Measurements from ENCODE around the gene IDUA.
A peak's percentile ranks its signal among the peaks of the same experiment; 100 is the strongest.

Gene IDUA

DNA sequence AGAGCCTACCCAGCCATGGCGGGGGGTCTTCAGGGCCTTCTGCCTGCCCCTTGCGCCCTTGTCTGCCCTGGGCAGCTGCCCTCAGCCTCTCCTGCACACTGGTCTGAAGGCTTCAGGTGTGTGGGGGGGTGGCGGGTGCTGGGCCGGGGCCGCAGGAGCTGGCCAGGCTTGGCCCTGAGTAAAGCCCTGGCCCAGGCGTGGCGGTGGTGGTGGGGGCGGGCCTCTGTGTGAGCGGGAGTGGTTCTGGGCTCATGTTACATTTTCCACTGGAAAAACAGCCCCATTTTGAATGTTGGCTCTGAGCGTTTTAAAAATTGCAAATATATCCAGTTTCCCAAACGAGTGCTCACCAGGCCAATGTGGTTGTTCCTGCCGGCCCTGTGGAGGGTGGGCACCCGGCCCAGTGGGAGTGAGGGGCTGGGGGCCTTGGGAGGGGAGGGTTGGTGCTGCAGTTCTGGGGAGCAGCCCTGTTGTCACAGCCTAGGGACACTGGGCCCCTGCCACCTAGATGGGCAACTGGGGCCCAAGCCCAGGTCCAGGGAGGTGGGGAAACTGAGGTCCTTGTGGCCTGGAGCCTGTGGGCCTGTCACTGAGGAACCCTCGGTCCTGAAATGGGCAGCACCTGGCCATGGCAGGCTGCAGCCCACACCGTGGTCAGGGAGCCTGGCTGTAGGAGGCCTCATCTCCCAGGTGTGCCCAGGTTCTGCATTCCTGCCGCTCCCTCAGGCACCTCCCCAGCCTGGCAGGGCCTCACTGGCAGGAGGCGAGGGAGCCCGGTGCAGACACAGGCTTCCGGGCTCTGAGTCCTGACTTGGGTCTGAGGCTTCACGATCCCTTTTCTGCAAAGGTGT is 52.9 kb downstream of the IDUA start:
- H3K4me1 ChIP-seq (ENCODE audit: control insufficient read depth, insufficient read depth, low read depth, low read length) = peaks cover 73% of the 10 kb centered on the region
- peak overlapping the region; percentile 44 to 79 for H3K4ac ChIP-seq (ENCODE audit: low read depth in 1 of 2, low read length in 2 of 2)
- H2BK5ac ChIP-seq (ENCODE audit: low read depth, low read length, poor library complexity, severe bottlenecking) = no peak overlapping the region
- H3K79me1 ChIP-seq (replicated peaks; ENCODE audit: low read length, poor library complexity, severe bottlenecking) = no peaks in the 10 kb centered on the region
- H3K9ac ChIP-seq (ENCODE audit: low read length) = peak overlapping the region; percentile 51
- H3K36me3 ChIP-seq (ENCODE audit: control insufficient read depth in 1 of 2, insufficient read depth in 2 of 2, low read depth in 1 of 2, low read length in 2 of 2) = peaks cover 0 to 7% of the 10 kb centered on the region in 2 experiments
- H2AK5ac ChIP-seq (ENCODE audit: low read length, severe bottlenecking) = peak overlapping the region; percentile 84
- peak overlapping the region; percentile 92 for H4K91ac ChIP-seq (ENCODE audit: low read length)
- H2AFZ ChIP-seq (ENCODE audit: low read depth, low read length) = no peak overlapping the region
- H3K4me3 ChIP-seq (ENCODE audit: insufficient read depth in 1 of 2, low read depth in 1 of 2, low read length in 2 of 2) = no peak overlapping the region
- WGBS = 77% methylated on average over 17 of the region's 20 CpGs
- H3K9me3 ChIP-seq (ENCODE audit: control insufficient read depth, low read length) = no peaks in the 10 kb centered on the region
- H2BK15ac ChIP-seq (ENCODE audit: low read depth, poor library complexity, severe bottlenecking) = peak overlapping the region; percentile 80
- H3K4me2 ChIP-seq (ENCODE audit: low read length, poor library complexity, severe bottlenecking) = no peak overlapping the region
- peak overlapping the region; percentile 91 for H4K8ac ChIP-seq (ENCODE audit: low read length)
- H3K18ac ChIP-seq (ENCODE audit: low read depth in 1 of 2, low read length in 2 of 2) = peak overlapping the region; percentile 77 to 81
- peak overlapping the region; percentile 73 to 76 for H2BK12ac ChIP-seq (ENCODE audit: low read length in 2 of 2)
- no peak overlapping the region for H3K23ac ChIP-seq (ENCODE audit: low read length in 2 of 2)
- H3K27ac ChIP-seq (ENCODE audit: low read length, poor library complexity, severe bottlenecking) = peak overlapping the region; percentile 51
- no peaks in the 10 kb centered on the region for H3K27me3 ChIP-seq (ENCODE audit: control insufficient read depth in 1 of 2, insufficient read depth in 1 of 2, low read length in 2 of 2)
- no peak overlapping the region for H3K14ac ChIP-seq (ENCODE audit: low read length in 2 of 2)
- H2BK120ac ChIP-seq (ENCODE audit: low read depth, low read length) = peak overlapping the region; percentile 78
- peak; percentile 56 for DNase-seq

DNA sequence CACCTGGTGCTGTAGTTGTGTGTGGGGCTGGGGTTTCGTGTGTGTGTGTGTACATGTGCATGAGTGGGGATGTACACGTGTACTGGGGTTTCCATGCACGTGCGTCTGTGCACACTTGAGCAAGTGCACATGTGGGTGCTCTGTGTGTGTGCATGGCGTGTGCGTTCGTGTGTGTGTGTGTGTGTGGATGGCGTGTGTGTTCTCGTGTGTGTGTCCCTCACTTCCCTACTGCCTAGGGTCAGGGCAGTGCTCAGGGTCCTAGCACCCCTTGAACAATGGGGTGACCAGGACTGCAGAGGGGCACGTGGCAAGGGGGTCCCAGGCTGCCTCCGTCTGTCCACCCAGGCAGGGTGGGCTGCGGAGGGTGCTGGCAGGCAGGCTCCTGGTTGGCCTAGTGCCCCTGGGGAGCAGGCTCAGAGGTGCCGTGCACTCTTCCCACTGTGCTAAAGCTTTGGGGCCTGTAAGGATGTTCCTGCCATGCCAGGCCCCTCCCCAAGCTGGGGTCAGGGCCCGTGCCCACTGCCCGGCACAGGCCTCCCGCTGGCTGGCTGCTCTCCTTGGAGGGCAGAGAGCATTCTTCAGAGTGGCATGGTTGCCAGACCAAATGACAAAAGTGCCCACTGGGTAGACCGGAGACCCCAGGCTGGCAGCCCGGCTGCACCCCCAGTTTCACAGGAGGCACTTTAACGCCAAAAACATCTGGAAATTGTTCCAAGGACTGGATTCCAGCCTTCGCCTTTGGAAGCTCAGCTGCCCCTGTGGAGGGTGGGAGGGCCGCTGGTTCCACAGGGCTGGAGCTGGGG is 53.7 kb downstream of the IDUA start:
- Histone ChIP-seq H2AK5ac (ENCODE audit: low read length, severe bottlenecking) (peak overlapping the region; percentile 72), H3K36me3 (ENCODE audit: control insufficient read depth in 1 of 2, insufficient read depth in 2 of 2, low read depth in 1 of 2, low read length in 2 of 2) (peaks cover 0 to 3% of the 10 kb centered on the region in 2 experiments)
- WGBS = 95% methylated on average over 21 of the region's 21 CpGs

DNA sequence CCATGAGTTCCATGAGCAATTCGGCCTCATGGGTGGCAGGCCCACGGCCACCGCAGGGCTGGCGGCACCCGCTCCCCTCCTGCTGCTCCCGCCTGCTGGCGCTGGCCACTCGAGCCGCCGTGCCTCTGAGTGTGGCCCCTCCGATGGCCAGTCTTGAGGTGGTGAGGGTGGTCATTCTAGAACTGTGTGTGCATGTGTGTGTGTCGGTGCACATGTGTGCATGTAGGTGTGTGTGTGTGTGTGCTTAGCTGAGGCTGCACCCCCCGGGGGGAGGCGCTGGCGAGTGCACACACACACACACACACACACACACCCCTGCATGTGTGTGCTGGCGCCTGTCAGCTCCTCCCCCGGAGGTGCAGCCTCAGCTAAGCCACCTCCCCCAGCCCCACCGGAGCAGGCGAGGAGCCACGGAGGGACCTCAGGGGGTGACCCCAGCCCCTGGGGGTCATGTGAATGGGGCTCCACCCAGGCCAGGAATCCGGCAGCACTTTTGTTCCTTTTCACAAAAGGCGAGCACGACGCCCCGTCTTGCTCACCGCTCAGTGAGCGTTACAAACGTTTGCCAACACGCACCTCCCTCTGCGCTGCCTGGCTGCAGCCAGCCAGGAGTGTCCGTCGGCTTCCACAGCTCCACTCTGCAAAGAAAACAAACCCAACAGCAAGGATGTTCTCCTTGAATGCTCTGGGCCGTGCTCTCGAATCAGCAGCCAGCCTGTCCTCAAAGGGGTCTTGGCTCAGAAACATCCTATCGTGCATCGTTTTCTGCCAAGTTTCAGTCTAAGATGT is 54.5 kb downstream of the IDUA start:
- Histone ChIP-seq H2BK15ac (ENCODE audit: low read depth, poor library complexity, severe bottlenecking) (no peak overlapping the region), H3K9me3 (ENCODE audit: control insufficient read depth, low read length) (no peaks in the 10 kb centered on the region), H3K9ac (ENCODE audit: low read length) (peak overlapping the region; percentile 54), H3K27me3 (ENCODE audit: control insufficient read depth in 1 of 2, insufficient read depth in 1 of 2, low read length in 2 of 2) (no peaks in the 10 kb centered on the region), H3K23ac (ENCODE audit: low read length in 2 of 2) (no peak overlapping the region), H2BK120ac (ENCODE audit: low read depth, low read length) (peak overlapping the region; percentile 76), H3K14ac (ENCODE audit: low read length in 2 of 2) (no peak overlapping the region), H3K18ac (ENCODE audit: low read depth in 1 of 2, low read length in 2 of 2) (peak overlapping the region; percentile 51 to 53), H2AFZ (ENCODE audit: low read depth, low read length) (no peak overlapping the region), H3K27ac (ENCODE audit: low read length, poor library complexity, severe bottlenecking) (peak overlapping the region; percentile 91), H3K4me1 (ENCODE audit: control insufficient read depth, insufficient read depth, low read depth, low read length) (peaks cover 79% of the 10 kb centered on the region), H2BK5ac (ENCODE audit: low read depth, low read length, poor library complexity, severe bottlenecking) (peak overlapping the region; percentile 75), H3K4ac (ENCODE audit: low read depth in 1 of 2, low read length in 2 of 2) (no peak overlapping the region), H4K8ac (ENCODE audit: low read length) (peak overlapping the region; percentile 42), H3K4me2 (ENCODE audit: low read length, poor library complexity, severe bottlenecking) (peak overlapping the region; percentile 37), H4K91ac (ENCODE audit: low read length) (peak overlapping the region; percentile 65), H3K79me1 (replicated peaks; ENCODE audit: low read length, poor library complexity, severe bottlenecking) (no peaks in the 10 kb centered on the region), H2BK12ac (ENCODE audit: low read length in 2 of 2) (peak overlapping the region; percentile 27 to 29), H3K4me3 (ENCODE audit: insufficient read depth in 1 of 2, low read depth in 1 of 2, low read length in 2 of 2) (peak overlapping the region in 1 of 2 experiments; percentile 25), H3K36me3 (ENCODE audit: control insufficient read depth in 1 of 2, insufficient read depth in 2 of 2, low read depth in 1 of 2, low read length in 2 of 2) (peaks cover 0 to 3% of the 10 kb centered on the region in 2 experiments), H2AK5ac (ENCODE audit: low read length, severe bottlenecking) (peak overlapping the region; percentile 72)
- DNase-seq = peak; percentile 26
- WGBS = 69% methylated on average over 33 of the region's 36 CpGs

More for the DNA sequence above, 53.7 kb downstream of the IDUA start:
- H2BK15ac ChIP-seq (ENCODE audit: low read depth, poor library complexity, severe bottlenecking) = no peak overlapping the region
- H3K18ac ChIP-seq (ENCODE audit: low read depth in 1 of 2, low read length in 2 of 2) = peak overlapping the region in 1 of 2 experiments; percentile 46
- H4K8ac ChIP-seq (ENCODE audit: low read length) = no peak overlapping the region
- H3K79me1 ChIP-seq (replicated peaks; ENCODE audit: low read length, poor library complexity, severe bottlenecking) = no peaks in the 10 kb centered on the region
- H4K91ac ChIP-seq (ENCODE audit: low read length) = peak overlapping the region; percentile 92
- no peaks in the 10 kb centered on the region for H3K9me3 ChIP-seq (ENCODE audit: control insufficient read depth, low read length)
- no peak overlapping the region for H2BK120ac ChIP-seq (ENCODE audit: low read depth, low read length)
- peak overlapping the region in 1 of 2 experiments; percentile 12 for H3K4ac ChIP-seq (ENCODE audit: low read depth in 1 of 2, low read length in 2 of 2)
- H2BK12ac ChIP-seq (ENCODE audit: low read length in 2 of 2) = peak overlapping the region in 1 of 2 experiments; percentile 27
- no peak for DNase-seq
- no peak overlapping the region for H3K4me3 ChIP-seq (ENCODE audit: insufficient read depth in 1 of 2, low read depth in 1 of 2, low read length in 2 of 2)
- H2AFZ ChIP-seq (ENCODE audit: low read depth, low read length) = no peak overlapping the region
- peak overlapping the region; percentile 54 for H3K9ac ChIP-seq (ENCODE audit: low read length)
- peak overlapping the region; percentile 37 for H3K4me2 ChIP-seq (ENCODE audit: low read length, poor library complexity, severe bottlenecking)
- peak overlapping the region; percentile 21 for H3K27ac ChIP-seq (ENCODE audit: low read length, poor library complexity, severe bottlenecking)
- no peak overlapping the region for H3K14ac ChIP-seq (ENCODE audit: low read length in 2 of 2)
- peaks cover 79% of the 10 kb centered on the region for H3K4me1 ChIP-seq (ENCODE audit: control insufficient read depth, insufficient read depth, low read depth, low read length)
- no peak overlapping the region for H2BK5ac ChIP-seq (ENCODE audit: low read depth, low read length, poor library complexity, severe bottlenecking)
- no peak overlapping the region for H3K23ac ChIP-seq (ENCODE audit: low read length in 2 of 2)
- no peaks in the 10 kb centered on the region for H3K27me3 ChIP-seq (ENCODE audit: control insufficient read depth in 1 of 2, insufficient read depth in 1 of 2, low read length in 2 of 2)

Data from mesenchymal stem cell (in vitro differentiated cells and primary cell).